Vagina (tissue), 2 donors: Measurements from ENCODE around the gene LRRC72. TPM values are rescaled to one million over a fixed set of nuclear protein-coding genes. Genes with fewer than 3 reads are reported as not detected.

ENCODE experiments used
- DNase-seq, 2 donors: peaks; one replicate each; pipeline ENCODE4 v3.0.0-alpha.2; 2017; ENCODE audit errors: extremely low spot score in 2 of 2
- H3K27ac ChIP-seq: fragments of 200-600 bp; sonication (generic); one replicate; pipeline ENCODE4 v1.5.1; 2019
- H3K27me3 ChIP-seq: fragments of 200-600 bp; sonication (generic); one replicate; pipeline ENCODE4 v1.5.1; 2019
- H3K36me3 ChIP-seq, 2 donors: fragments of 200-600 bp; sonication (generic); one replicate each; pipeline ENCODE4 v1.5.1; 2017 to 2019
- H3K4me1 ChIP-seq: fragments of 200-600 bp; sonication (generic); one replicate; pipeline ENCODE4 v1.5.1; 2019
- H3K4me3 ChIP-seq, 2 donors: fragments of 200-600 bp; sonication (generic); 1 replicate in 1 of 2; 2 replicates in 1 of 2; pipeline ENCODE4 v1.5.1; 2016 to 2019
- H3K9me3 ChIP-seq: fragments of 200-600 bp; sonication (generic); one replicate; pipeline ENCODE4 v1.5.1; 2019
- POLR2A ChIP-seq, 2 donors: fragments of 450-650 bp; IDR thresholded peaks; one replicate each; pipeline ENCODE4 v1.6.1; 2017; ENCODE audit warnings: antibody characterized with exemption in 2 of 2, mild to moderate bottlenecking in 2 of 2, moderate library complexity in 2 of 2
- POLR2AphosphoS5 ChIP-seq, 2 donors: sonication (generic); formaldehyde crosslinking; IDR thresholded peaks; one replicate each; pipeline ENCODE4 v1.9.0; 2017; ENCODE audit warnings: antibody characterized with exemption in 2 of 2, mild to moderate bottlenecking in 2 of 2, low read depth in 1 of 2; ENCODE audit not compliant: insufficient read depth in 1 of 2
- intact Hi-C: fragments of 100-400 bp; cut with DNase I; formaldehyde crosslinking; loops from one replicate; pipeline ENCODE4 v1.15.1; 2023
- total RNA-seq: library from RNA; depleted of rRNA; stranded (reverse); fragments of >200 nt; gene quantifications from one replicate; pipeline ENCODE4 v1.2.3, GENCODE V29; 2016
- TF ChIP-seq, protein P1 (sequence below), 3 experiments: fragments of 450-650 bp in 2 of 3; fragments of 200-600 bp in 1 of 3; sonication (generic) in 1 of 3; IDR thresholded peaks; one replicate each; pipeline ENCODE4 v1.5.1; 2017 to 2019; ENCODE audit warnings: antibody characterized with exemption in 3 of 3, mild to moderate bottlenecking in 2 of 3, moderate library complexity in 2 of 3

LRRC72 gene
- total RNA-seq, 1 donor from 2014 or later, result not detected

- intact Hi-C loops, result no loop called here
- Histone ChIP-seq H3K36me3 (no peaks in the 10 kb centered on the region), H3K27ac (no peak overlapping the region), H3K4me1 (no peaks in the 10 kb centered on the region), H3K27me3 (no peaks in the 10 kb centered on the region), H3K9me3 (no peaks in the 10 kb centered on the region), H3K4me3 (peak overlapping the region in 1 of 2 donors; percentile 7)
- TF ChIP-seq POLR2AphosphoS5 (IDR thresholded peaks at IDR 0.05; ENCODE audit: insufficient read depth in 1 of 2, low read depth in 1 of 2) (no peak), POLR2A (IDR thresholded peaks at IDR 0.05) (no peak)
- TF ChIP-seq, protein P1, sequence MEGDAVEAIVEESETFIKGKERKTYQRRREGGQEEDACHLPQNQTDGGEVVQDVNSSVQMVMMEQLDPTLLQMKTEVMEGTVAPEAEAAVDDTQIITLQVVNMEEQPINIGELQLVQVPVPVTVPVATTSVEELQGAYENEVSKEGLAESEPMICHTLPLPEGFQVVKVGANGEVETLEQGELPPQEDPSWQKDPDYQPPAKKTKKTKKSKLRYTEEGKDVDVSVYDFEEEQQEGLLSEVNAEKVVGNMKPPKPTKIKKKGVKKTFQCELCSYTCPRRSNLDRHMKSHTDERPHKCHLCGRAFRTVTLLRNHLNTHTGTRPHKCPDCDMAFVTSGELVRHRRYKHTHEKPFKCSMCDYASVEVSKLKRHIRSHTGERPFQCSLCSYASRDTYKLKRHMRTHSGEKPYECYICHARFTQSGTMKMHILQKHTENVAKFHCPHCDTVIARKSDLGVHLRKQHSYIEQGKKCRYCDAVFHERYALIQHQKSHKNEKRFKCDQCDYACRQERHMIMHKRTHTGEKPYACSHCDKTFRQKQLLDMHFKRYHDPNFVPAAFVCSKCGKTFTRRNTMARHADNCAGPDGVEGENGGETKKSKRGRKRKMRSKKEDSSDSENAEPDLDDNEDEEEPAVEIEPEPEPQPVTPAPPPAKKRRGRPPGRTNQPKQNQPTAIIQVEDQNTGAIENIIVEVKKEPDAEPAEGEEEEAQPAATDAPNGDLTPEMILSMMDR (IDR thresholded peaks at IDR 0.05), result no peak
- DNase-seq, result no peak
Observed at GRCh38 chr7:16586081-16586874, 59.7 kb downstream of the LRRC72 start.

DNA sequence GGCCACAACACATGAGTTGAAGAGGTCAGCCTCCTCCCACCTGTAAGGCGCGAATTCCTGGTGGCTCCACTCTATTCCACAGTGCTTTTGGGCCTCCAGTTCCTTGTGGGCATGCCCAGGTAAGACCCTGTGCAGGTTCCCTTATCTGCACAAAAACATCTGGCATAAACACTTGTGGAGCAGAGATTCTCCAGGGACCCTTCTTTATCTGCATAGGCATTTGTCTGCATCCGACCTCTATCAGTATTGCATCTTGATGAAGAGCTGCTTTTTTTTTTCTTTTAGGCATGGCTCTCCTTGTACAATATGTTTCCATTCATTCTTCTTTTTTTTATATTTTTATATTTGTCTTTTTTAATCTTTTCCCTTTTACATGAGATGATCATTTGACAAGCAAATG, 60.5 kb downstream of the LRRC72 start:
- Histone ChIP-seq H3K36me3 (no peaks in the 10 kb centered on the region), H3K4me3 (no peak overlapping the region), H3K27ac (no peak overlapping the region), H3K4me1 (no peaks in the 10 kb centered on the region), H3K27me3 (no peaks in the 10 kb centered on the region), H3K9me3 (no peaks in the 10 kb centered on the region)
- no peak for TF ChIP-seq POLR2AphosphoS5 (IDR thresholded peaks at IDR 0.05; ENCODE audit: insufficient read depth in 1 of 2, low read depth in 1 of 2)
- TF ChIP-seq, protein P1 (IDR thresholded peaks at IDR 0.05), result no peak
- no peak for TF ChIP-seq POLR2A (IDR thresholded peaks at IDR 0.05)
- intact Hi-C loops, result no loop called here
- DNase-seq, result no peak

DNA sequence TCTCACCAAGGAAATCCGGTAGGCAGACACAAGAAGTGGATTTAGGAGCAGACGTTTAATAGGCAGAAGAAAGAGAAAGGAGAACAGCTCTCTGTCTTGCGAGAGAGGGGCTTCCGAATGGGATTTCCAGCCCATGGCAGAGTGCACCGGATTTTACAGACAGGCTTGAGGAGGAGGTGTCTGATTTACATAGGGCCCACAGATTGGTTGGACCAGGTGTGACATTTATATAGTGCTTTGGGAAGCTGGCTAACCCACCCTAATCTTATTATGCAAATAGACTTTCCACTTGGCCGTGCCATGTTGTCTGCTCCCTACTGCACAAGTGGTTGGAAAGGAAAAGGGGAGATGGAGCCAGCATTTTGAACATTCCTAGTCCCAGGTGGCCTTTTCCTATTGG, 61.2 kb downstream of the LRRC72 start:
- H3K4me1 ChIP-seq, result no peaks in the 10 kb centered on the region
- H3K36me3 ChIP-seq, result no peaks in the 10 kb centered on the region
- intact Hi-C loops, result no loop called here
- H3K9me3 ChIP-seq, result no peaks in the 10 kb centered on the region
- no peak for DNase-seq
- H3K4me3 ChIP-seq, result no peak overlapping the region
- no peak for TF ChIP-seq POLR2AphosphoS5 (IDR thresholded peaks at IDR 0.05; ENCODE audit: insufficient read depth in 1 of 2, low read depth in 1 of 2)
- TF ChIP-seq, protein P1 (IDR thresholded peaks at IDR 0.05), result no peak
- TF ChIP-seq POLR2A (IDR thresholded peaks at IDR 0.05), result no peak
- H3K27me3 ChIP-seq, result no peaks in the 10 kb centered on the region
- no peak overlapping the region for H3K27ac ChIP-seq

DNA sequence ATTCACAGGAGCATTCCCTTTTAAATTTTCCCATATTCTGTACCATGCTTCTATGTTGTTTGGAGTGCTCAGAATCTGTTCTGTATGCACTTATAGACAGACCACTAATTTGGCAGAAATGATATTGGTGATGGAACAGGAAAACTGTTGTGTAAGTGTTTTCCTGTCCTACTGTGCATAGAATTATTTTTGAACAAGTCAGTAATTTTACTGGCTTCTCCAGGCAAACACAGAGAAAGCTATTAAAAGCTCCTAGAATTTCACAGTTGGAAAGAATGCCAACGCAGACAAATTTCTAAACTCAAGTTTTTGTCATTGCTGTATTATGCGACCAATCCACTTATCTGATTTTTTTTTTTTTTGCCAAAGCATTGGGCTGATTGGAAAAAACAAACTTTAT, 63.3 kb downstream of the LRRC72 start:
- Histone ChIP-seq H3K36me3 (no peaks in the 10 kb centered on the region), H3K27ac (no peak overlapping the region)
- TF ChIP-seq, protein P1 (IDR thresholded peaks at IDR 0.05), result no peak
- no peak for TF ChIP-seq POLR2AphosphoS5 (IDR thresholded peaks at IDR 0.05; ENCODE audit: insufficient read depth in 1 of 2, low read depth in 1 of 2)
- no peak for TF ChIP-seq POLR2A (IDR thresholded peaks at IDR 0.05)

DNA sequence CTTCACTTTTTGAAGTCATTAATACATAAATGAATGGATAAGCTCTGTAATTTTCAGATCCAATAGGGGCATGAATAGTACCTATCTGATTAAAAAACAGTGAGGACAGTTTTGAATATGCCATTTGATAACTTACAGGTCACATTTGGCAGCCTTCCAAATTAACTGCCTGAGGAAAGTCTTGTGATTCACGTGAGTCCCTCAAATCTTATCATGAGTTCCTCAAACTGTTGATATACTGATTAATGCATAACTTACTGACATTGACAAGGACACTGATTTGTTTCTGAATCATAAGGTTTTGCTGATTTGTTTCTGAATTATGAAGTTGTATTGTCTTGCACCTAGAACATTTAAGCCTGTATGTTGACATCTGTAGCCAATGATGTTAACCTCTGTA, 63.8 kb downstream of the LRRC72 start:
- H3K36me3 ChIP-seq, result no peaks in the 10 kb centered on the region
- no peaks in the 10 kb centered on the region for H3K4me1 ChIP-seq
- TF ChIP-seq POLR2AphosphoS5 (IDR thresholded peaks at IDR 0.05; ENCODE audit: insufficient read depth in 1 of 2, low read depth in 1 of 2) (no peak), POLR2A (IDR thresholded peaks at IDR 0.05) (no peak)
- TF ChIP-seq, protein P1 (IDR thresholded peaks at IDR 0.05), result no peak
- H3K4me3 ChIP-seq, result no peak overlapping the region
- intact Hi-C loops, result no loop called here
- H3K9me3 ChIP-seq, result no peaks in the 10 kb centered on the region
- H3K27me3 ChIP-seq, result no peaks in the 10 kb centered on the region
- DNase-seq, result no peak
- H3K27ac ChIP-seq, result no peak overlapping the region

More for the DNA sequence above, 63.3 kb downstream of the LRRC72 start:
- no peaks in the 10 kb centered on the region for H3K27me3 ChIP-seq
- no peak overlapping the region for H3K4me3 ChIP-seq
- intact Hi-C loops, result no loop called here
- DNase-seq, result no peak
- H3K9me3 ChIP-seq, result no peaks in the 10 kb centered on the region
- no peaks in the 10 kb centered on the region for H3K4me1 ChIP-seq
